HG02571 (cell line): ENCODE data around the gene WIPF3.
"Not testable (repeated sequence)": the region's sequence is repeated elsewhere in the genome, so short reads cannot be mapped to it uniquely, and the experiment has no call there.

ENCODE experiments used
- ATAC-seq: cut with Tn5 transposase; IDR thresholded peaks from one replicate; pipeline ENCODE4 v1.9.1; 2021; ENCODE audit warnings: mild to moderate bottlenecking, moderate library complexity; ENCODE audit not compliant: unreplicated experiment

Gene WIPF3

GRCh38 chr7:29946428-29947186, 140.3 kb downstream of the WIPF3 start:
- no peak for ATAC-seq

- no peak for ATAC-seq
These were observed 142.3 kb downstream of the WIPF3 start for GRCh38 chr7:29948587-29948986.

GRCh38 chr7:29950480-29950879, 144.2 kb downstream of the WIPF3 start:
- ATAC-seq: no peak

- no peak for ATAC-seq
These were observed 144.9 kb downstream of the WIPF3 start for GRCh38 chr7:29951206-29951605.

- ATAC-seq: no peak
These were observed 147.5 kb downstream of the WIPF3 start for GRCh38 chr7:29953726-29954347.

- no peak for ATAC-seq
These were observed 148.9 kb downstream of the WIPF3 start for GRCh38 chr7:29955075-29955792.

- no peak for ATAC-seq
These were observed 149.6 kb downstream of the WIPF3 start for GRCh38 chr7:29955799-29956486.

- no peak for ATAC-seq
These were observed 150.2 kb downstream of the WIPF3 start for GRCh38 chr7:29956487-29956836.

GRCh38 chr7:29957521-29958310, 151.4 kb downstream of the WIPF3 start:
- ATAC-seq: no peak

- no peak for ATAC-seq
These were observed 152.5 kb downstream of the WIPF3 start for GRCh38 chr7:29958667-29959358.

- ATAC-seq: not testable (repeated sequence)
These were observed 155.3 kb downstream of the WIPF3 start for GRCh38 chr7:29961611-29962010.

GRCh38 chr7:29962035-29962434, 155.7 kb downstream of the WIPF3 start:
- ATAC-seq: no peak

- no peak for ATAC-seq
These were observed 158.7 kb downstream of the WIPF3 start for GRCh38 chr7:29965030-29965429.
